H1 (cell line): ENCODE results near the gene SFTPA1. TPM values are rescaled to one million over a fixed set of nuclear protein-coding genes. Genes with fewer than 3 reads are reported as not detected.

Source experiments
- BACH1 ChIP-seq: IDR thresholded peaks from 2 replicates; pipeline ENCODE4 v1.6.1; 2012; ENCODE audit warnings: low read length, improper control_type of control experiment
- CEBPB ChIP-seq: IDR thresholded peaks from 2 replicates; pipeline ENCODE4 v1.6.1; 2012; ENCODE audit warnings: low read depth, low read length
- KDM4A ChIP-seq: IDR thresholded peaks from one replicate; pipeline ENCODE4 v1.7.1; 2012; ENCODE audit warnings: low read depth, mild to moderate bottlenecking, moderate library complexity, low read length, inconsistent platforms; ENCODE audit not compliant: severe bottlenecking
- POLR2A ChIP-seq, 2 experiments: IDR thresholded peaks; 1 replicate in 1 of 2; 2 replicates in 1 of 2; pipeline ENCODE4 v1.6.1; 2011; ENCODE audit warnings: low read depth in 2 of 2, low read length in 2 of 2, mild to moderate bottlenecking in 2 of 2; ENCODE audit errors: control extremely low read depth in 1 of 2
- SP4 ChIP-seq: IDR thresholded peaks from 2 replicates; pipeline ENCODE4 v1.6.1; 2012; ENCODE audit warnings: low read length, inconsistent platforms
- SUZ12 ChIP-seq: fragments of 200-600 bp; sonication (generic); IDR thresholded peaks from 2 replicates; pipeline ENCODE4 v1.6.1; 2012; ENCODE audit warnings: mild to moderate bottlenecking, inconsistent platforms, low read length, moderate library complexity, mixed read lengths
- TAF7 ChIP-seq: optimal IDR thresholded peaks from 2 replicates; pipeline ENCODE3; 2011; ENCODE audit warnings: low read depth, mild to moderate bottlenecking, inconsistent platforms, low read length, moderate library complexity, borderline replicate concordance
- TBP ChIP-seq: IDR thresholded peaks from 2 replicates; pipeline ENCODE4 v1.6.1; 2011; ENCODE audit warnings: low read depth, low read length, improper control_type of control experiment
- polyA plus RNA-seq, 7 experiments: library from polyadenylated mRNA; depleted of rRNA in 3 of 7; stranded (reverse) in 5 of 7; unstranded in 2 of 7; fragments of >200 nt in 5 of 7; fragments of 200-250 nt in 2 of 7; gene quantifications; 1 replicate in 5 of 7; 2 replicates in 1 of 7; 4 replicates in 1 of 7; pipeline versions ENCODE4 v1.2.1 to v1.2.3, GENCODE V29; 2011 to 2013; ENCODE audit warnings: missing spikeins in 2 of 7, mixed read lengths in 2 of 7
- total RNA-seq: library from RNA; stranded (reverse); fragmentation: NEBNext Ultra II Directional; extraction: Animal tissue kit (Norgen Biotek cat#: 25700); gene quantifications from 2 replicates; pipeline ENCODE4 v1.2.1, GENCODE V29; 2021
- TF ChIP-seq, protein P1 (sequence below): IDR thresholded peaks from 2 replicates; pipeline ENCODE4 v1.6.1; 2011; ENCODE audit warnings: low read length, improper control_type of control experiment
- TF ChIP-seq, protein P2 (sequence below): IDR thresholded peaks from 2 replicates; pipeline ENCODE4 v1.6.1; 2012; ENCODE audit warnings: inconsistent platforms
- TF ChIP-seq, protein P3 (sequence below): IDR thresholded peaks from 2 replicates; pipeline ENCODE4 v1.6.1; 2011; ENCODE audit warnings: low read depth, mild to moderate bottlenecking, low read length; ENCODE audit not compliant: insufficient read depth

SFTPA1 gene
- total and polyA plus RNA-seq, 2 of the 8 experiments (the other 6 are each of a cell fraction or from before 2014, with no cell fraction given), result not detected

DNA sequence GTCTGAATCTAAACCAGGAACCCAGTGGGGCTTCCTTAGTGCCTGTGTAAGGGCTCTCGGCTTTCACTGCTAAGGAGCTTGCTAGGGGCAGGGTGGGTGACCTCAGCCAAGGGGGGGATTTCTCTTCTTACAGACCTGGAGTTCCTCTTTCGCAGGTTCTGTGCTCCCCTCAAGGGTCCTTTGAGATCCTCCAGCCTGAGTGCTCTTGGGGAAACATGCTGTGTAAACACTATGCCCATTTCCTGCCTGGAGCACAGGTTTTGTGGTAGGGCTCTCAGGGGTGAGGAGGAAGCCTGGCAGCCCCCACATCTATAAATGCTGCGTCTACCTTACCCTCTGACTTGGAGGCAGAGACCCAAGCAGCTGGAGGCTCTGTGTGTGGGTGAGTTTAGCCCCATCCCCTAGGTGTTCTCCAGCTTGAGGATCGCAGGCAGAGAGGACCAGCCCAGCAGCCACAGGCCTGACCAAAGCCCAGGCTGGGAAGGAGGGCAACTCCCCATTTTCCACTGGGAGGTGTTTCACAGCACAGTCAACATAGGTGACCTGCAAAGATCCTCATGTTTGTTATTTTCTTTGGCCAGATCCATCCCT lies at the start of gene SFTPA1 (continued):
- TF ChIP-seq, protein P1, sequence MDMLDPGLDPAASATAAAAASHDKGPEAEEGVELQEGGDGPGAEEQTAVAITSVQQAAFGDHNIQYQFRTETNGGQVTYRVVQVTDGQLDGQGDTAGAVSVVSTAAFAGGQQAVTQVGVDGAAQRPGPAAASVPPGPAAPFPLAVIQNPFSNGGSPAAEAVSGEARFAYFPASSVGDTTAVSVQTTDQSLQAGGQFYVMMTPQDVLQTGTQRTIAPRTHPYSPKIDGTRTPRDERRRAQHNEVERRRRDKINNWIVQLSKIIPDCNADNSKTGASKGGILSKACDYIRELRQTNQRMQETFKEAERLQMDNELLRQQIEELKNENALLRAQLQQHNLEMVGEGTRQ, result no peak
- TF ChIP-seq, protein P2, sequence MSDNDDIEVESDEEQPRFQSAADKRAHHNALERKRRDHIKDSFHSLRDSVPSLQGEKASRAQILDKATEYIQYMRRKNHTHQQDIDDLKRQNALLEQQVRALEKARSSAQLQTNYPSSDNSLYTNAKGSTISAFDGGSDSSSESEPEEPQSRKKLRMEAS, result no peak
- TF ChIP-seq TBP (no peak), KDM4A (no peak), BACH1 (no peak), CEBPB (no peak), SUZ12 (no peak), POLR2A (IDR thresholded peaks at IDR 0.05; ENCODE audit: control extremely low read depth in 1 of 2, low read depth in 2 of 2, low read length in 2 of 2) (no peak), TAF7 (no peak), SP4 (no peak)
- TF ChIP-seq, protein P3, sequence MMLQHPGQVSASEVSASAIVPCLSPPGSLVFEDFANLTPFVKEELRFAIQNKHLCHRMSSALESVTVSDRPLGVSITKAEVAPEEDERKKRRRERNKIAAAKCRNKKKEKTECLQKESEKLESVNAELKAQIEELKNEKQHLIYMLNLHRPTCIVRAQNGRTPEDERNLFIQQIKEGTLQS, result no peak
- TF ChIP-seq, all 59 proteins: peak for 0
